NCI-H2196 (cell line): ENCODE results near the gene KIF1A.
"Not testable (repeated sequence)": the region's sequence is repeated elsewhere in the genome, so short reads cannot be mapped to it uniquely, and the experiment has no call there.

Experiments
- DNase-seq: peaks from one replicate; lab custom pipeline; 2025; ENCODE audit not compliant: unreplicated experiment; lab: John Stamatoyannopoulos, UW

The KIF1A gene

GRCh38 chr2:240787521-240788472 lies 32.2 kb downstream of the KIF1A start:
- DNase-seq = no peak

- no peak for DNase-seq
These were observed 33.1 kb downstream of the KIF1A start for GRCh38 chr2:240786871-240787311.

- DNase-seq = no peak
These were observed 33.6 kb downstream of the KIF1A start for GRCh38 chr2:240786355-240786841.

GRCh38 chr2:240785424-240786335 lies 34.3 kb downstream of the KIF1A start:
- no peak for DNase-seq

- DNase-seq = no peak
These were observed 35.2 kb downstream of the KIF1A start for GRCh38 chr2:240784629-240785423.

- DNase-seq = no peak
These were observed 36.0 kb downstream of the KIF1A start for GRCh38 chr2:240783819-240784621.

- no peak for DNase-seq
These were observed 36.9 kb downstream of the KIF1A start for GRCh38 chr2:240782886-240783818.

GRCh38 chr2:240782221-240782885 lies 37.7 kb downstream of the KIF1A start:
- no peak for DNase-seq

- DNase-seq = no peak
These were observed 38.4 kb downstream of the KIF1A start for GRCh38 chr2:240781471-240782220.

- no peak for DNase-seq
These were observed 39.9 kb downstream of the KIF1A start for GRCh38 chr2:240780023-240780700.

GRCh38 chr2:240779250-240779832 lies 40.7 kb downstream of the KIF1A start:
- DNase-seq = not testable (repeated sequence)

GRCh38 chr2:240778426-240778825 lies 41.6 kb downstream of the KIF1A start:
- no peak for DNase-seq

- no peak for DNase-seq
These were observed 42.4 kb downstream of the KIF1A start for GRCh38 chr2:240777456-240778212.

- DNase-seq = no peak
These were observed 44.1 kb downstream of the KIF1A start for GRCh38 chr2:240775905-240776304.

- no peak for DNase-seq
These were observed 45.2 kb downstream of the KIF1A start for GRCh38 chr2:240774856-240775255.

- DNase-seq = no peak
These were observed 50.9 kb downstream of the KIF1A start for GRCh38 chr2:240769096-240769495.
